ENCODE data around the gene TNK1. TPM values are rescaled to one million over a fixed set of nuclear protein-coding genes. Genes with fewer than 3 reads are reported as not detected.
A peak's percentile ranks its signal among the peaks of the same experiment; 100 is the strongest.

The TNK1 gene
- total RNA-seq, 1 experiment from 2014 or later, result 2.6 TPM

GRCh38 chr17:7435676-7436555 lies 55.0 kb downstream of the TNK1 start:
- peak; percentile 70 for DNase-seq (ENCODE audit: low read depth)

GRCh38 chr17:7436556-7437368 lies 55.9 kb downstream of the TNK1 start:
- DNase-seq (ENCODE audit: low read depth), result peak; percentile 92

- no peak for DNase-seq (ENCODE audit: low read depth)
These were observed 56.5 kb downstream of the TNK1 start for GRCh38 chr17:7437369-7437863.

GRCh38 chr17:7437950-7438614 lies 57.2 kb downstream of the TNK1 start:
- peak; percentile 72 for DNase-seq (ENCODE audit: low read depth)

GRCh38 chr17:7438656-7439460 lies 58.0 kb downstream of the TNK1 start:
- DNase-seq (ENCODE audit: low read depth), result no peak

Other genes starting within 250 kb of the TNK1 start
- gene ASGR1, start 201.7 kb upstream of the TNK1 start, total RNA-seq (2014; rRNA removed; shearing (Covaris generic)), result 0.29 and 1.2 TPM in 2 replicates
- 3.1 and 4.4 TPM in 2 replicates for gene DLG4, start 161.3 kb upstream of the TNK1 start, total RNA-seq (2014; rRNA removed; shearing (Covaris generic))
- gene ACADVL, start 161.2 kb upstream of the TNK1 start, total RNA-seq (2014; rRNA removed; shearing (Covaris generic)), result 306 and 420 TPM in 2 replicates
- 22.2 and 42.7 TPM in 2 replicates for gene DVL2, start 146.6 kb upstream of the TNK1 start, total RNA-seq (2014; rRNA removed; shearing (Covaris generic))
- 44.5 and 54.8 TPM in 2 replicates for gene PHF23, start 141.6 kb upstream of the TNK1 start, total RNA-seq (2014; rRNA removed; shearing (Covaris generic))
- gene GABARAP, start 138.6 kb upstream of the TNK1 start, total RNA-seq (2014; rRNA removed; shearing (Covaris generic)), result 108 and 113 TPM in 2 replicates
- gene CTDNEP1, start 129.4 kb upstream of the TNK1 start, total RNA-seq (2014; rRNA removed; shearing (Covaris generic)), result 25.5 and 27.6 TPM in 2 replicates
- gene ELP5, start 128.9 kb upstream of the TNK1 start, total RNA-seq (2014; rRNA removed; shearing (Covaris generic)), result 34.9 and 50.3 TPM in 2 replicates
- gene CLDN7, start 118.6 kb upstream of the TNK1 start, total RNA-seq (2014; rRNA removed; shearing (Covaris generic)), result not detected in 2 replicates
- gene SLC2A4, start 99.4 kb upstream of the TNK1 start, total RNA-seq (2014; rRNA removed; shearing (Covaris generic)), result 0.06 TPM in 1 of 2 replicates, not detected in the other
- gene YBX2, start 86.5 kb upstream of the TNK1 start, total RNA-seq (2014; rRNA removed; shearing (Covaris generic)), result 0.15 and 2.4 TPM in 2 replicates
- gene EIF5A, start 73.5 kb upstream of the TNK1 start, total RNA-seq (2014; rRNA removed; shearing (Covaris generic)), result 861 and 1,090 TPM in 2 replicates
- gene GPS2, start 65.7 kb upstream of the TNK1 start, total RNA-seq (2014; rRNA removed; shearing (Covaris generic)), result 84.3 and 91.6 TPM in 2 replicates
- 15.3 and 17.0 TPM in 2 replicates for gene NEURL4, start 51.8 kb upstream of the TNK1 start, total RNA-seq (2014; rRNA removed; shearing (Covaris generic))
- gene ACAP1, start 44.6 kb upstream of the TNK1 start, total RNA-seq (2014; rRNA removed; shearing (Covaris generic)), result 2.7 TPM in 1 of 2 replicates, not detected in the other
- gene KCTD11, start 28.9 kb upstream of the TNK1 start, total RNA-seq (2014; rRNA removed; shearing (Covaris generic)), result 2.1 and 3.7 TPM in 2 replicates
- not detected in 2 replicates for gene TMEM95, start 25.9 kb upstream of the TNK1 start, total RNA-seq (2014; rRNA removed; shearing (Covaris generic))
- gene PLSCR3, start 13.4 kb downstream of the TNK1 start, total RNA-seq (2014; rRNA removed; shearing (Covaris generic)), result 14.1 TPM in 2 replicates
- gene TMEM256, start 23.0 kb downstream of the TNK1 start, total RNA-seq (2014; rRNA removed; shearing (Covaris generic)), result 43.7 and 68.8 TPM in 2 replicates
- 1.4 and 1.9 TPM in 2 replicates for gene NLGN2, start 26.8 kb downstream of the TNK1 start, total RNA-seq (2014; rRNA removed; shearing (Covaris generic))
- gene SPEM1, start 39.2 kb downstream of the TNK1 start, total RNA-seq (2014; rRNA removed; shearing (Covaris generic)), result not detected in 2 replicates
- gene SPEM2, start 44.5 kb downstream of the TNK1 start, total RNA-seq (2014; rRNA removed; shearing (Covaris generic)), result not detected in 2 replicates
- not detected in 2 replicates for gene SPEM3, start 47.8 kb downstream of the TNK1 start, total RNA-seq (2014; rRNA removed; shearing (Covaris generic))
- gene TMEM102, start 54.3 kb downstream of the TNK1 start, total RNA-seq (2014; rRNA removed; shearing (Covaris generic)), result 2.3 and 6.6 TPM in 2 replicates
- 1.5 and 3.0 TPM in 2 replicates for gene FGF11, start 58.4 kb downstream of the TNK1 start, total RNA-seq (2014; rRNA removed; shearing (Covaris generic))
- 7.0 and 8.6 TPM in 2 replicates for gene CHRNB1, start 64.0 kb downstream of the TNK1 start, total RNA-seq (2014; rRNA removed; shearing (Covaris generic))
- 6.1 and 6.5 TPM in 2 replicates for gene ZBTB4, start 98.5 kb downstream of the TNK1 start, total RNA-seq (2014; rRNA removed; shearing (Covaris generic))
- gene SLC35G6, start 100.4 kb downstream of the TNK1 start, total RNA-seq (2014; rRNA removed; shearing (Covaris generic)), result 0.06 TPM in 1 of 2 replicates, not detected in the other
- 56.2 and 74.4 TPM in 2 replicates for gene POLR2A, start 103.3 kb downstream of the TNK1 start, total RNA-seq (2014; rRNA removed; shearing (Covaris generic))
- 1.6 and 6.4 TPM in 2 replicates for gene TNFSF12, start 168.0 kb downstream of the TNK1 start, total RNA-seq (2014; rRNA removed; shearing (Covaris generic))
- 1.9 TPM in 1 of 2 replicates, not detected in the other for gene TNFSF13, start 177.7 kb downstream of the TNK1 start, total RNA-seq (2014; rRNA removed; shearing (Covaris generic))
- 92.2 and 104 TPM in 2 replicates for gene SENP3, start 180.8 kb downstream of the TNK1 start, total RNA-seq (2014; rRNA removed; shearing (Covaris generic))
- gene CD68, start 198.5 kb downstream of the TNK1 start, total RNA-seq (2014; rRNA removed; shearing (Covaris generic)), result 13.8 and 15.0 TPM in 2 replicates
- gene MPDU1, start 202.8 kb downstream of the TNK1 start, total RNA-seq (2014; rRNA removed; shearing (Covaris generic)), result 183 and 266 TPM in 2 replicates
- gene SOX15, start 209.0 kb downstream of the TNK1 start, total RNA-seq (2014; rRNA removed; shearing (Covaris generic)), result 0.57 TPM in 1 of 2 replicates, not detected in the other
- gene FXR2, start 233.8 kb downstream of the TNK1 start, total RNA-seq (2014; rRNA removed; shearing (Covaris generic)), result 60.5 and 87.4 TPM in 2 replicates
- 24.0 and 71.8 TPM in 2 replicates for gene SAT2, start 246.7 kb downstream of the TNK1 start, total RNA-seq (2014; rRNA removed; shearing (Covaris generic))
- gene SHBG, start 249.0 kb downstream of the TNK1 start, total RNA-seq (2014; rRNA removed; shearing (Covaris generic)), result 0.69 TPM in 1 of 2 replicates, not detected in the other

Data from Daoy (cell line).